ENCODE measurements around the gene REC114. TPM values are rescaled to one million over a fixed set of nuclear protein-coding genes. Genes with fewer than 3 reads are reported as not detected.

The REC114 gene
- total and polyA plus RNA-seq, 2 of the 8 experiments (the other 6 are each of a cell fraction or from before 2014, with no cell fraction given), result 0.12 TPM; not detected in 1

GRCh38 chr15:73493922-73494321, 51.0 kb downstream of the REC114 start:
- no peak overlapping the region for H3K18ac ChIP-seq (ENCODE audit: extremely low read depth, low read length)
- no peaks in the 10 kb centered on the region for H3K27me3 ChIP-seq (replicated peaks in 1 of 4; ENCODE audit: control insufficient read depth in 3 of 4, extremely low read depth in 1 of 4, insufficient read depth in 3 of 4, low read length in 3 of 4)
- no peak overlapping the region for H2BK15ac ChIP-seq (ENCODE audit: low read length)
- no peak overlapping the region for H4K8ac ChIP-seq (ENCODE audit: extremely low read depth, insufficient read depth, low read length)
- H2AFZ ChIP-seq (ENCODE audit: low read length), result no peak overlapping the region
- H3K9me3 ChIP-seq (ENCODE audit: insufficient read depth in 2 of 2, low read depth in 1 of 2, low read length in 1 of 2), result no peaks in the 10 kb centered on the region
- no peak overlapping the region for H2BK12ac ChIP-seq (ENCODE audit: low read depth, low read length)
- no peaks in the 10 kb centered on the region for H4K20me1 ChIP-seq (replicated peaks in 1 of 2; ENCODE audit: control insufficient read depth in 1 of 2, insufficient read depth in 2 of 2, low read length in 2 of 2)
- no peak overlapping the region for H2AK5ac ChIP-seq (ENCODE audit: low read depth, low read length)
- no peaks in the 10 kb centered on the region for H3K23me2 ChIP-seq (ENCODE audit: low read depth, low read length)
- no peak overlapping the region for H3K27ac ChIP-seq (ENCODE audit: low read depth, low read length)
- H3K4me2 ChIP-seq (ENCODE audit: insufficient read depth in 1 of 2, low read depth in 2 of 2, low read length in 2 of 2), result no peak overlapping the region
- POLR2A ChIA-PET (ENCODE audit: partially characterized antibody), result interaction anchor here (1.4 kb wide), 1 partner anchor 29 kb away, joined by 3 read pairs; no protein-coding TSS in a partner anchor
- no peak overlapping the region for H3K9ac ChIP-seq (replicated peaks in 1 of 4; ENCODE audit: extremely low read depth in 1 of 4, low read depth in 3 of 4, low read length in 3 of 4)
- H4K91ac ChIP-seq (replicated peaks; ENCODE audit: insufficient read length, low read length), result no peak overlapping the region
- no peak overlapping the region for H3K14ac ChIP-seq (ENCODE audit: insufficient read length)
- H3K23ac ChIP-seq (ENCODE audit: insufficient read length), result no peak overlapping the region
- TF ChIP-seq KDM5A (IDR thresholded peaks at IDR 0.05; ENCODE audit: low read length), result no peak
- TF ChIP-seq TAF7 (optimal IDR thresholded peaks at IDR 0.05; ENCODE audit: borderline replicate concordance, low read depth, low read length), result no peak
- 98% methylated on average over 2 of the region's 2 CpGs; no CpG with 5 or more reads in 1 of the 2 experiments for WGBS, 2 experiments (ENCODE audit: extremely low coverage in 1 of 2, insufficient coverage in 1 of 2, insufficient read length in 1 of 2, insufficient replicate concordance in 2 of 2, low coverage in 1 of 2, low lambda C conversion rate in 2 of 2, missing lambda C conversion rate in 1 of 2)
- DNase-seq (ENCODE audit: low read depth in 1 of 2, low spot score in 2 of 2) (no peak), FAIRE-seq (no peak)
- H4K5ac ChIP-seq (ENCODE audit: insufficient read length, low read depth, low read length), result no peak overlapping the region
- no peaks in the 10 kb centered on the region for H3K79me2 ChIP-seq (ENCODE audit: control insufficient read depth in 1 of 2, insufficient read depth in 2 of 2, low read length in 2 of 2)
- no peak overlapping the region for H2BK5ac ChIP-seq (ENCODE audit: low read depth, low read length)
- no peaks in the 10 kb centered on the region for H3K79me1 ChIP-seq (ENCODE audit: low read depth, low read length)
- H3K56ac ChIP-seq (replicated peaks; ENCODE audit: insufficient read length, low read depth, low read length), result no peak overlapping the region
- no peak overlapping the region for H3K4me3 ChIP-seq (ENCODE audit: extremely low read depth in 1 of 4, insufficient read depth in 2 of 4, low read depth in 3 of 4, low read length in 4 of 4)
- H2BK120ac ChIP-seq (replicated peaks; ENCODE audit: low read depth, low read length), result no peak overlapping the region
- CTCF ChIA-PET (ENCODE audit: partially characterized antibody), result no interaction called here
- H3K4me1 ChIP-seq (replicated peaks in 1 of 4; ENCODE audit: control insufficient read depth in 3 of 4, insufficient read depth in 4 of 4, low read length in 3 of 4), result no peaks in the 10 kb centered on the region
- no peak overlapping the region for H2BK20ac ChIP-seq (ENCODE audit: low read length)
- no peak overlapping the region for H3K4ac ChIP-seq (replicated peaks; ENCODE audit: insufficient read length, low read depth, low read length)
- H3K36me3 ChIP-seq (ENCODE audit: control insufficient read depth in 2 of 4, insufficient read depth in 4 of 4, low read length in 3 of 4), result no peaks in the 10 kb centered on the region
